Esophagus (tissue), 2 donors: Measurements from ENCODE around the gene SPARCL1. TPM values are rescaled to one million over a fixed set of nuclear protein-coding genes. Genes with fewer than 3 reads are reported as not detected.

Experiments used
- H3K27ac ChIP-seq, 2 donors: one replicate each; pipeline ENCODE4 v1.5.1; 2013; ENCODE audit warnings: low read depth in 2 of 2, mild to moderate bottlenecking in 2 of 2, inconsistent platforms in 1 of 2, low read length in 1 of 2, moderate library complexity in 1 of 2
- H3K27me3 ChIP-seq, 2 donors: one replicate each; pipeline ENCODE4 v1.6.1; 2013; ENCODE audit warnings: low read length in 2 of 2, control low read depth in 1 of 2, mild to moderate bottlenecking in 1 of 2; ENCODE audit not compliant: insufficient read depth in 2 of 2, control insufficient read depth in 1 of 2
- H3K36me3 ChIP-seq, 2 donors: one replicate each; pipeline ENCODE4 v1.6.1; 2013; ENCODE audit warnings: low read length in 1 of 2; ENCODE audit not compliant: control insufficient read depth in 2 of 2, insufficient read depth in 2 of 2
- H3K4me1 ChIP-seq, 2 donors: one replicate each; pipeline ENCODE4 v1.6.1; 2013; ENCODE audit warnings: low read length in 1 of 2; ENCODE audit not compliant: control insufficient read depth in 2 of 2, insufficient read depth in 2 of 2
- H3K4me3 ChIP-seq, 2 donors: one replicate each; pipeline ENCODE4 v1.5.1; 2013; ENCODE audit warnings: low read length in 2 of 2, mild to moderate bottlenecking in 2 of 2, low read depth in 1 of 2, moderate library complexity in 1 of 2
- H3K9me3 ChIP-seq, 2 donors: one replicate each; pipeline ENCODE4 v1.6.1; 2013; ENCODE audit warnings: mild to moderate bottlenecking in 2 of 2, low read depth in 1 of 2, low read length in 1 of 2, moderate library complexity in 1 of 2; ENCODE audit not compliant: control insufficient read depth in 2 of 2, insufficient read depth in 1 of 2
- WGBS, 2 donors: extraction: QIAGEN DNeasy Blood & Tissue Kit; methylation state at CpG; one replicate each; pipeline ENCODE4 v1.1.7; 2013; 5-methylcytosine and 5-hydroxymethylcytosine counted together
- polyA plus RNA-seq, 2 donors: library from polyadenylated mRNA; stranded (reverse); fragments of 200-250 nt; gene quantifications; one replicate each; pipeline ENCODE4 v1.2.3, GENCODE V29; 2013
- donor health status: healthy with polysubstance abuse.
- donor health status: Bipolar disorder and iron deficiency.

The SPARCL1 gene
- polyA plus RNA-seq, 2 donors, result 21.5 to 113 TPM

DNA sequence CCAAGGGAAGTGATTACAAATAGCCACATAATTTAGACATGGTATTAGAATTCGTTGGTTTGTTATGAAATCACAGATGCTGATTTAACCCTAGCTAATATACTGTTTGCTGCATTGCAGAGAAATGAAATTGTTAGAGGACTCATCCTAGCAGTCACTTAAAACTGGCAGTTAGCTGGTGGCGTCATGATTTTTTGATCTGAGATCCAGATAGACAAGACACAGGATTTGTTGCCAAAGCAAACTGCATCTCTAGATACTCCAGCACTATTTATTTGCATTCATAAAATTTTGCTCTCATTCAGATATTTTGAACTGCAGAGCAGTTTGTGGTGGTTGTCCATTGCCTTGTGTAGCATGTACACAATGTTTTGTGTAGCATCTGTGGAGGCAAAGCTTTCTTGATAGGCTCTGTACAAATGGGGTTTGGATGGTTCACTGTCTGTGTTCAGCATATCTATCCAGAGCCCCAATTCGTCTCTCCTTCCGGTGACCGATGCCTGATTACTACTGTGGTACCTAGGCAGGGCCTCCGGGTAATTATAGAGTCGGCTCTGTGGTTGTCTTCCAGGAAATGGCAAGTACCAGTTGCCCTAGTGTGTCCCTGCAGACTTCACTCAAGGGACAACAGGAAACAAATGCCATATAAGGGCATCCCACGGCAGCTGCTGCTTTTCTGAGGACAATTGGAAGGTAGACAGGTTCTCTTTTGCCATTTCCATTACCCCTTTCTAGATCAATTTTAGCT, 30.1 kb upstream of the SPARCL1 start:
- no peaks in the 10 kb centered on the region for H3K27me3 ChIP-seq
- no peak overlapping the region for H3K27ac ChIP-seq
- H3K36me3 ChIP-seq, result no peaks in the 10 kb centered on the region
- no peak overlapping the region for H3K4me3 ChIP-seq
- WGBS, 2 donors, result 59 to 61% methylated on average over 8 of the region's 8 CpGs
- H3K4me1 ChIP-seq, result no peaks in the 10 kb centered on the region
- H3K9me3 ChIP-seq, result no peaks in the 10 kb centered on the region

DNA sequence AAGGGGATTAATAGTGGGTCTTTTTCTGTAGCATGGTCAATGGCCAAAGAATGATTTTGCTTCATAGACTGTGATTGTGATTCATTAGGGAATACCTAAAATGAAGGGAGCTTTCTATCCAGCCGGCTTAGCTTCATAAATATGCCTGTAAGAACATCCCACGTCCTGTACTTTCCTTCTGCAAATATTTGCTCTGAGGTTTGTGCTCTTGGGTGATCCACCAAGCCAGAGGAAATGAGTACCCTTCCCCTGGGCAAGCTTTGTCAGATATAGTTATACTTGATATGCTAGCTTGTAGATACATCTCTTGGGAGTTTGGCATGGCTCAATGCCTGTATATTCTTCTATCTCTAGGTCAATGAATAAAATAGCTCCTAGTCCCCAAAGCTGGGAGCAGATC, 28.2 kb upstream of the SPARCL1 start:
- no peaks in the 10 kb centered on the region for H3K9me3 ChIP-seq
- no peaks in the 10 kb centered on the region for H3K27me3 ChIP-seq
- no peaks in the 10 kb centered on the region for H3K4me1 ChIP-seq
- H3K4me3 ChIP-seq, result no peak overlapping the region
- 61 to 66% methylated on average over 2 of the region's 2 CpGs for WGBS, 2 donors
- no peak overlapping the region for H3K27ac ChIP-seq
- no peaks in the 10 kb centered on the region for H3K36me3 ChIP-seq

GRCh38 chr4:87555773-87556619, 26.8 kb upstream of the SPARCL1 start:
- Histone ChIP-seq H3K4me1 (no peaks in the 10 kb centered on the region), H3K27ac (no peak overlapping the region), H3K4me3 (no peak overlapping the region), H3K36me3 (no peaks in the 10 kb centered on the region), H3K9me3 (no peaks in the 10 kb centered on the region), H3K27me3 (no peaks in the 10 kb centered on the region)
- 78 to 80% methylated on average over 5 of the region's 5 CpGs for WGBS, 2 donors

DNA sequence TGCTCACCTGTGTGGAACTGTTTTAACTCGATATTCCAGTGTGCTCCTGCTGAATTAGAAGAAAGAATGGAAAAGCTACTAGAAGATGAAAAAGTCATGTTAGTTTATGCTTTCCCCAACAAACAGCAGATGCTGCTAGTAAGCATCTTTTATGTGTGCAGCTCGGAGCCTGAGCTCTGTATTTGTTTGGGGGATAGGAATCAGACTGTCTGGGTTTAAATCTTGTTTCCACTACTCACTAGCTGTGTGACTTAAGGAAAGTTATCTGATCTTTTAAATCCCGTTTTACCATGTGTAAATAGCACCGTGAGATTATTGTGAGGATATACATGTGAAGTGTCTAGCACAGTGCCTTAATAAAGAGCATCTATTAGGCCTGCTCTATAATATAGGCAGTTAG, 24.0 kb upstream of the SPARCL1 start:
- Histone ChIP-seq H3K4me3 (no peak overlapping the region), H3K9me3 (no peaks in the 10 kb centered on the region), H3K27me3 (no peaks in the 10 kb centered on the region), H3K36me3 (no peaks in the 10 kb centered on the region), H3K27ac (no peak overlapping the region), H3K4me1 (peaks cover 0 to 2% of the 10 kb centered on the region in 2 donors)
- 74 to 86% methylated on average over 4 of the region's 4 CpGs for WGBS, 2 donors

- WGBS, 2 donors, result 75 to 83% methylated on average over 3 of the region's 3 CpGs
- Histone ChIP-seq H3K4me3 (no peak overlapping the region), H3K27me3 (no peaks in the 10 kb centered on the region), H3K4me1 (peaks cover 0 to 2% of the 10 kb centered on the region in 2 donors), H3K27ac (no peak overlapping the region), H3K9me3 (no peaks in the 10 kb centered on the region), H3K36me3 (no peaks in the 10 kb centered on the region)
Observed at GRCh38 chr4:87551361-87551760, 22.2 kb upstream of the SPARCL1 start.

DNA sequence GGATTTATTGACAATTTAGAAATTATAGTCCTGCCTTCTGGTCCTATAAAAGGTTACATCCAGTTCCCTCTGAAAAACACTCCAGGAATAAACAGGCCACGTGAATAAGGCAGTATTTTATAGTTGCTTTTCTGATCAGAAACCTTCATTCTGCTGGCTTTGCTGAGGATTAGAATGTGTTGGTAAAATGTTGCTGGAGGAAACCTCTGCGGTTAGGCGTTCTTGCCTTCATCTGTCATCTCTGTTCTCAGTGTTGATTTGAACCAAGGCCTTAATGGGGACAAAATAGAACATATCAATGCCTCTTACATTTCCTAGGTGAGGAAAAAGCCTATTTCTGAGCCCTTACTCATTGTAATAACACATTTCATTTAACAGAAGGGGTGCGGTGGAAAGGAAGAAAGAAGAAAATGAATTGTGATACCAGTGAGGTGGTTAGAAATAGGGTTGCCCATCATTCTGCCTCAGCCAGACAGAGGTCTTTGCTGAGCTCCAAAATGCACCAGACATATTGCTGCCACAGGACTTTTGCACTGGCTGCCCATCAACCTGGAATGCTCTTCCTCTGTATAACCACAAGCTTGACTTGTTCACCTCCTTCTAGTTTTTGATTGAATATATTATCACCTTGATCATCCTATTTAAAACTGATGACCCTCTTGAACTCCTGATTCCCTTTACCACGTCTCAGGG, 18.0 kb upstream of the SPARCL1 start:
- H3K27me3 ChIP-seq, result no peaks in the 10 kb centered on the region
- no peaks in the 10 kb centered on the region for H3K9me3 ChIP-seq
- no peak overlapping the region for H3K4me3 ChIP-seq
- no peaks in the 10 kb centered on the region for H3K36me3 ChIP-seq
- no peak overlapping the region for H3K27ac ChIP-seq
- H3K4me1 ChIP-seq, result peaks cover 0 to 2% of the 10 kb centered on the region in 2 donors
- 66 to 69% methylated on average over 5 of the region's 5 CpGs for WGBS, 2 donors

GRCh38 chr4:87545052-87545451, 15.9 kb upstream of the SPARCL1 start:
- Histone ChIP-seq H3K27ac (no peak overlapping the region), H3K36me3 (no peaks in the 10 kb centered on the region), H3K27me3 (no peaks in the 10 kb centered on the region), H3K9me3 (no peaks in the 10 kb centered on the region), H3K4me1 (peaks cover 0 to 2% of the 10 kb centered on the region in 2 donors), H3K4me3 (no peak overlapping the region)
- 88 to 96% methylated on average over 3 of the region's 3 CpGs for WGBS, 2 donors

GRCh38 chr4:87543835-87544461, 14.8 kb upstream of the SPARCL1 start:
- Histone ChIP-seq H3K4me1 (no peaks in the 10 kb centered on the region), H3K9me3 (no peaks in the 10 kb centered on the region), H3K36me3 (no peaks in the 10 kb centered on the region), H3K27me3 (no peaks in the 10 kb centered on the region), H3K27ac (no peak overlapping the region), H3K4me3 (no peak overlapping the region)
- WGBS, 2 donors, result 31 to 39% methylated on average over 3 of the region's 3 CpGs

DNA sequence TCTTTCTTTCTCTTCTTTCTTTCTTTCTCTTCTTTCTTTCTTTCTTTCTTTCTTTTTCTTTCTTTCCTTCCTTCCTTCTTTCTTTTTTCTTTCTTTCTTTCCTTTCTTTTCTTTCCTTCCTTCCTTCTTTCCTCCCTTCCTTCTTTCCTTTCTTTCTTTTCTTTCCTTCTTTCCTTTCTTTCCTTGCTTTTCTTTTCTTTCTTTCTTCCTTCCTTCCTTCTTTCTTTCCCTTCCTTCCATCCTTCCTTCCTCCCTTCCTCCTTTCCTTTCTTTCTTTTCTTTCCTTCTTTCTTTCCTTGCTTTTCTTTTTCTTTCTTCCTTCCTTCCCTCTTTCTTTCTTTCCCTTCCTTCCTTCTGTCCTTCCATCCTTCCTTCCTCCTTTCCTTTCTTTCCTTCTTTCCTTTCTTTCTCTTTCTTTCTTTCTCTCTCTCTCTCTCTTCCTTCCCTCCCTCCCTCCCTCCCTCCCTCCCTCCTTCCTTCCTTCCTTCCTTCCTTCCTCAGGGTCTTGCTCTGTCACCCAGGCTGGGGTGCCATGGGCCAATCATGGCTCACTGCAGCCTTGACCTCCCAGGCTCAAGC, 13.6 kb upstream of the SPARCL1 start:
- H3K4me1 ChIP-seq, result no peaks in the 10 kb centered on the region
- H3K9me3 ChIP-seq, result no peaks in the 10 kb centered on the region
- no peak overlapping the region for H3K27ac ChIP-seq
- H3K27me3 ChIP-seq, result no peaks in the 10 kb centered on the region
- no peaks in the 10 kb centered on the region for H3K36me3 ChIP-seq
- H3K4me3 ChIP-seq, result no peak overlapping the region
